Fibroblast of the aortic adventitia (primary cell): ENCODE results near the gene CALML3. TPM values are rescaled to one million over a fixed set of nuclear protein-coding genes. Genes with fewer than 3 reads are reported as not detected.
A peak's percentile ranks its signal among the peaks of the same experiment; 100 is the strongest.

Source experiments
- DNase-seq: peaks from one replicate; pipeline ENCODE4 v3.0.0-alpha.2; 2010; ENCODE audit warnings: low read depth
- H3K4me3 ChIP-seq: 2 replicates; pipeline ENCODE4 v1.5.1; 2011; ENCODE audit warnings: low read depth, mild to moderate bottlenecking, control low read depth, low read length, moderate library complexity
- CTCF ChIP-seq: IDR thresholded peaks from 2 replicates; pipeline ENCODE4 v1.5.1; 2011; ENCODE audit warnings: mild to moderate bottlenecking, low read length, control low read depth, inconsistent platforms; ENCODE audit not compliant: insufficient read depth
- total RNA-seq: library from RNA; depleted of rRNA; stranded (reverse); fragments of >200 nt; gene quantifications from 2 replicates; pipeline ENCODE4 v1.2.3, GENCODE V29; 2012; ENCODE audit warnings: low replicate concordance

CALML3 gene
- total RNA-seq, 1 donor: not detected

GRCh38 chr10:5532307-5532605 is 7.5 kb downstream of the CALML3 start:
- DNase-seq: no peak
- TF ChIP-seq CTCF: no peak
- no peak overlapping the region for H3K4me3 ChIP-seq

GRCh38 chr10:5532618-5533097 is 7.9 kb downstream of the CALML3 start:
- no peak for DNase-seq
- no peak overlapping the region for H3K4me3 ChIP-seq
- TF ChIP-seq CTCF: no peak

- H3K4me3 ChIP-seq: no peak overlapping the region
- no peak for DNase-seq
- no peak for TF ChIP-seq CTCF
These were observed 8.5 kb downstream of the CALML3 start for GRCh38 chr10:5533098-5533731.

- H3K4me3 ChIP-seq: no peak overlapping the region
- peak; percentile 40 for DNase-seq
- TF ChIP-seq CTCF: no peak
These were observed 9.5 kb downstream of the CALML3 start for GRCh38 chr10:5534051-5534821.

- peak; percentile 88 for DNase-seq
- TF ChIP-seq CTCF: no peak
- H3K4me3 ChIP-seq: no peak overlapping the region
These were observed 10.4 kb downstream of the CALML3 start for GRCh38 chr10:5534880-5535856.

- no peak for DNase-seq
- H3K4me3 ChIP-seq: no peak overlapping the region
- no peak for TF ChIP-seq CTCF
These were observed 11.8 kb downstream of the CALML3 start for GRCh38 chr10:5536486-5537081.
